GM12865 (cell line): Measurements from ENCODE around the gene LRCH2.

Experiments
- DNase-seq: peaks from one replicate; pipeline ENCODE4 v3.0.0; 2010; ENCODE audit warnings: low read depth
- H3K4me3 ChIP-seq: 2 replicates; pipeline ENCODE4 v1.5.1; 2011; ENCODE audit warnings: mild to moderate bottlenecking, low read depth, low read length, control low read depth
- CTCF ChIP-seq: IDR thresholded peaks from 2 replicates; pipeline ENCODE4 v1.5.1; 2011; ENCODE audit warnings: low read length, control low read depth, low read depth, inconsistent platforms; ENCODE audit not compliant: insufficient read depth; ENCODE audit errors: missing control alignments

Gene LRCH2

DNA sequence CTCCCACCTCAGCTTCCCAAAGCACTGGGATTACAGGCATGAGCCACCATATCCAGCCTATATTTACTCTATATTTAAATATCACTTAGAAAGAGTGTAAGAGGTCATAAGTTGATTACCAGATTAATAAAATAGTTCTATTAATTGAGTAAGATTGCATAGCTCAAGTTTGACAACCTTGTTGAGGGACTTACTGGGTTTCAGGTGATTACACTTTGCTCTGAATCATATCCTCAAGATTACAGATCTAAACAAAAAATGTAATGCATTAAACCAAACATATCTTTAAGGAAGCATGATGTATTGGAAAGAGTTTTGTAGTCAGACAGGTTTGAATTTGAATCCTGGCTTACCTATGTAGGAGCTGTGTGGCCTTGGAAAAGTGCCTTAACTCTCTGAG is 168.6 kb downstream of the LRCH2 start:
- no peak for TF ChIP-seq CTCF
- no peak overlapping the region for H3K4me3 ChIP-seq
- no peak for DNase-seq
